GM12891 (cell line): ENCODE results near the gene NEGR1.

Source experiments
- DNase-seq: peaks from one replicate; pipeline ENCODE4 v3.0.0; 2011; ENCODE audit warnings: low spot score; ENCODE audit not compliant: insufficient read length
- FAIRE-seq: peaks from 2 replicates; lab custom pipeline; 2011; peaks lifted over from hg19 to GRCh38; lab: Jason Lieb, UNC
- PAX5 ChIP-seq: IDR thresholded peaks from 2 replicates; pipeline ENCODE4 v1.6.1; 2011; ENCODE audit warnings: low read length, moderate library complexity, mild to moderate bottlenecking; ENCODE audit not compliant: insufficient read depth, severe bottlenecking
- POLR2A ChIP-seq: IDR thresholded peaks from 2 replicates; pipeline ENCODE4 v1.6.1; 2011; ENCODE audit warnings: low read depth, low read length, control low read depth
- POLR2AphosphoS5 ChIP-seq: IDR thresholded peaks from 2 replicates; pipeline ENCODE4 v1.6.1; 2011; ENCODE audit warnings: low read depth, low read length, control low read depth
- POU2F2 ChIP-seq: IDR thresholded peaks from 2 replicates; pipeline ENCODE4 v1.6.1; 2011; ENCODE audit warnings: low read depth, mild to moderate bottlenecking, control low read depth, low read length, moderate library complexity
- SPI1 ChIP-seq: IDR thresholded peaks from 2 replicates; pipeline ENCODE4 v1.6.1; 2011; ENCODE audit warnings: low read depth, low read length, control low read depth
- TAF1 ChIP-seq: IDR thresholded peaks from 2 replicates; pipeline ENCODE4 v1.6.1; 2011; ENCODE audit warnings: low read depth, low read length, control low read depth

NEGR1 gene

GRCh38 chr1:72235062-72235461, 47.3 kb downstream of the NEGR1 start:
- TF ChIP-seq PAX5 (no peak), POLR2A (no peak), POU2F2 (no peak), TAF1 (no peak), SPI1 (no peak), POLR2AphosphoS5 (no peak)
- FAIRE-seq: no peak
- DNase-seq: no peak

GRCh38 chr1:72230746-72231145, 51.6 kb downstream of the NEGR1 start:
- DNase-seq (no peak), FAIRE-seq (no peak)
- TF ChIP-seq PAX5 (no peak), TAF1 (no peak), POLR2A (no peak), SPI1 (no peak), POU2F2 (no peak), POLR2AphosphoS5 (no peak)

GRCh38 chr1:72229893-72230292, 52.4 kb downstream of the NEGR1 start:
- no peak for TF ChIP-seq POU2F2
- TF ChIP-seq SPI1: no peak
- TF ChIP-seq TAF1: no peak
- TF ChIP-seq POLR2AphosphoS5: no peak
- TF ChIP-seq PAX5: no peak
- TF ChIP-seq POLR2A: no peak
- DNase-seq: no peak
- no peak for FAIRE-seq

GRCh38 chr1:72227667-72228066, 54.7 kb downstream of the NEGR1 start:
- DNase-seq (no peak), FAIRE-seq (no peak)
- TF ChIP-seq POLR2AphosphoS5 (no peak), POU2F2 (no peak), PAX5 (no peak), POLR2A (no peak), SPI1 (no peak), TAF1 (no peak)

GRCh38 chr1:72224506-72224905, 57.8 kb downstream of the NEGR1 start:
- TF ChIP-seq SPI1 (no peak), TAF1 (no peak), POLR2A (no peak), PAX5 (no peak), POU2F2 (no peak), POLR2AphosphoS5 (no peak)
- DNase-seq: no peak
- no peak for FAIRE-seq

- no peak for TF ChIP-seq PAX5
- TF ChIP-seq POU2F2: no peak
- TF ChIP-seq TAF1: no peak
- no peak for TF ChIP-seq POLR2AphosphoS5
- no peak for TF ChIP-seq POLR2A
- no peak for TF ChIP-seq SPI1
- FAIRE-seq: no peak
- DNase-seq: no peak
These were observed 60.5 kb downstream of the NEGR1 start for GRCh38 chr1:72221811-72222210.

GRCh38 chr1:72218141-72218739, 64.1 kb downstream of the NEGR1 start:
- TF ChIP-seq POLR2AphosphoS5: no peak
- TF ChIP-seq TAF1: no peak
- TF ChIP-seq POU2F2: no peak
- FAIRE-seq (no peak), DNase-seq (no peak)

- no peak for FAIRE-seq
- TF ChIP-seq POLR2A: no peak
- no peak for TF ChIP-seq POLR2AphosphoS5
- no peak for TF ChIP-seq POU2F2
- no peak for TF ChIP-seq PAX5
- no peak for TF ChIP-seq SPI1
- no peak for TF ChIP-seq TAF1
- no peak for DNase-seq
These were observed 75.3 kb downstream of the NEGR1 start for GRCh38 chr1:72207059-72207458.

- TF ChIP-seq POLR2A: no peak
- TF ChIP-seq POLR2AphosphoS5: no peak
- TF ChIP-seq TAF1: no peak
- TF ChIP-seq POU2F2: no peak
- no peak for TF ChIP-seq PAX5
- TF ChIP-seq SPI1: no peak
- no peak for FAIRE-seq
- DNase-seq: no peak
These were observed 79.6 kb downstream of the NEGR1 start for GRCh38 chr1:72202761-72203160.

- FAIRE-seq (no peak), DNase-seq (no peak)
- TF ChIP-seq TAF1 (no peak), PAX5 (no peak), POLR2A (no peak), POLR2AphosphoS5 (no peak), SPI1 (no peak), POU2F2 (no peak)
These were observed 84.6 kb downstream of the NEGR1 start for GRCh38 chr1:72197786-72198185.
